Activated CD4-positive, alpha-beta memory T cell treated with anti-CD3 and anti-CD28 coated beads for 36 hours (primary cell): ENCODE data around the gene DPH6. TPM values are rescaled to one million over a fixed set of nuclear protein-coding genes. Genes with fewer than 3 reads are reported as not detected.
"Not testable (repeated sequence)": the region's sequence is repeated elsewhere in the genome, so short reads cannot be mapped to it uniquely, and the experiment has no call there.

Experiments
- CTCF ChIA-PET: fragments of 350-600 bp; sonication (Branson Sonifier 250); formaldehyde crosslinking; loops from one replicate; lab custom pipeline; 2021; ENCODE audit warnings: antibody characterized with exemption, inconsistent platforms; lab: Charles Lee
- POLR2A ChIA-PET: fragments of 350-600 bp; sonication (Branson Sonifier 250); formaldehyde crosslinking; loops from one replicate; lab custom pipeline; 2021; ENCODE audit warnings: antibody characterized with exemption; lab: Charles Lee
- DNase-seq: peaks from one replicate; pipeline ENCODE4 v3.0.0-alpha.2; 2020
- H3K27ac Mint-ChIP-seq: one replicate; pipeline ENCODE4 v1.8.0; 2021; ENCODE audit warnings: mixed read lengths
- H3K27me3 Mint-ChIP-seq: one replicate; pipeline ENCODE4 v1.8.0; 2021; ENCODE audit warnings: mixed read lengths
- H3K36me3 Mint-ChIP-seq: one replicate; pipeline ENCODE4 v1.8.0; 2021; ENCODE audit warnings: mixed read lengths
- H3K4me1 Mint-ChIP-seq: one replicate; pipeline ENCODE4 v1.8.0; 2021; ENCODE audit warnings: low read depth, mixed read lengths
- H3K4me3 Mint-ChIP-seq: one replicate; pipeline ENCODE4 v1.8.0; 2021; ENCODE audit warnings: mild to moderate bottlenecking, mixed read lengths
- H3K9me3 Mint-ChIP-seq: one replicate; pipeline ENCODE4 v1.8.0; 2021; ENCODE audit warnings: mixed read lengths
- intact Hi-C: fragments of 100-400 bp; cut with micrococcal nuclease; formaldehyde crosslinking; loops from one replicate; pipeline ENCODE4 v1.15.1; 2023
- total RNA-seq, 2 experiments: library from RNA; stranded (reverse); gene quantifications; one replicate each; pipeline ENCODE4 v1.2.3, GENCODE V29; 2021

Gene DPH6
- total RNA-seq = 10 to 100 TPM; 14.3 to 15.9 TPM

- Mint-ChIP-seq H3K4me3 (peak within 1 kb of the TSS; percentile 94), H3K4me1 (peaks cover 18% of the 10 kb centered on the region)
- CTCF ChIA-PET = interaction anchor here (0.6 kb wide), 1 partner anchor 307 kb away, joined by 3 read pairs; no protein-coding TSS in a partner anchor
Observed at GRCh38 chr15:35545824-35546510, at the start of gene DPH6. DPH6 (minus strand) TSS chr15:35546165; CDS start chr15:35546141, 24 bp downstream.

GRCh38 chr15:35595656-35596055 is 49.7 kb upstream of the DPH6 start:
- intact Hi-C loops = no loop called here
- no peaks in the 10 kb centered on the region for H3K4me1 Mint-ChIP-seq
- H3K27me3 Mint-ChIP-seq = peaks cover 6% of the 10 kb centered on the region
- no peak overlapping the region for H3K4me3 Mint-ChIP-seq
- ChIA-PET POLR2A (no interaction called here), CTCF (no interaction called here)
- peaks cover 3% of the 10 kb centered on the region for H3K36me3 Mint-ChIP-seq
- DNase-seq = no peak
- H3K9me3 Mint-ChIP-seq = peaks cover 5% of the 10 kb centered on the region
- no peak overlapping the region for H3K27ac Mint-ChIP-seq

More at GRCh38 chr15:35545824-35546510, at the start of gene DPH6:
- Mint-ChIP-seq H3K27ac (peak within 1 kb of the TSS; percentile 94), H3K36me3 (no peaks in the 10 kb centered on the region), H3K27me3 (no peaks in the 10 kb centered on the region), H3K9me3 (no peaks in the 10 kb centered on the region)
- POLR2A ChIA-PET = interaction anchor here (0.9 kb wide), 1 partner anchor 9 kb away, joined by 3 read pairs; no protein-coding TSS in a partner anchor
- DNase-seq = peak; percentile 85
- intact Hi-C loops = loop anchor here (1.0 to 10.0 kb wide), 5 partner anchors 111 to 1211 kb away; partner anchors contain the start of genes CDIN1, SLC12A6 and ZNF770

GRCh38 chr15:35591987-35592386 is 46.0 kb upstream of the DPH6 start:
- not testable (repeated sequence) for H3K4me3 Mint-ChIP-seq

GRCh38 chr15:35583863-35584528 is 38.0 kb upstream of the DPH6 start:
- DNase-seq = no peak
- Mint-ChIP-seq H3K27ac (no peak overlapping the region), H3K9me3 (no peaks in the 10 kb centered on the region), H3K27me3 (peaks cover 5% of the 10 kb centered on the region), H3K4me1 (no peaks in the 10 kb centered on the region), H3K36me3 (no peaks in the 10 kb centered on the region), H3K4me3 (no peak overlapping the region)
- ChIA-PET POLR2A (no interaction called here), CTCF (no interaction called here)
- intact Hi-C loops = no loop called here

More at GRCh38 chr15:35591987-35592386, 46.0 kb upstream of the DPH6 start:
- H3K27ac Mint-ChIP-seq, H3K9me3 Mint-ChIP-seq, POLR2A ChIA-PET, CTCF ChIA-PET, DNase-seq, H3K36me3 Mint-ChIP-seq, H3K27me3 Mint-ChIP-seq, intact Hi-C loops, H3K4me1 Mint-ChIP-seq: not testable (repeated sequence)

GRCh38 chr15:35580606-35581005 is 34.6 kb upstream of the DPH6 start:
- POLR2A ChIA-PET = no interaction called here
- CTCF ChIA-PET = no interaction called here
- no peak overlapping the region for H3K4me3 Mint-ChIP-seq
- peaks cover 5% of the 10 kb centered on the region for H3K27me3 Mint-ChIP-seq
- H3K4me1 Mint-ChIP-seq = no peaks in the 10 kb centered on the region
- DNase-seq = no peak
- H3K36me3 Mint-ChIP-seq = no peaks in the 10 kb centered on the region
- intact Hi-C loops = no loop called here
- no peak overlapping the region for H3K27ac Mint-ChIP-seq
- no peaks in the 10 kb centered on the region for H3K9me3 Mint-ChIP-seq

- H3K27me3 Mint-ChIP-seq = peaks cover 4% of the 10 kb centered on the region
- no peak overlapping the region for H3K27ac Mint-ChIP-seq
- no peak overlapping the region for H3K4me3 Mint-ChIP-seq
- ChIA-PET CTCF (no interaction called here), POLR2A (no interaction called here)
- no peak for DNase-seq
- no peaks in the 10 kb centered on the region for H3K4me1 Mint-ChIP-seq
- no peaks in the 10 kb centered on the region for H3K36me3 Mint-ChIP-seq
- intact Hi-C loops = no loop called here
- H3K9me3 Mint-ChIP-seq = no peaks in the 10 kb centered on the region
Observed at GRCh38 chr15:35567392-35567791, 21.4 kb upstream of the DPH6 start.

GRCh38 chr15:35566991-35567390 is 21.0 kb upstream of the DPH6 start:
- Mint-ChIP-seq H3K9me3 (no peaks in the 10 kb centered on the region), H3K27me3 (peaks cover 2% of the 10 kb centered on the region), H3K4me1 (no peaks in the 10 kb centered on the region), H3K27ac (no peak overlapping the region), H3K36me3 (no peaks in the 10 kb centered on the region), H3K4me3 (no peak overlapping the region)
- no peak for DNase-seq
- ChIA-PET CTCF (no interaction called here), POLR2A (no interaction called here)
- intact Hi-C loops = no loop called here

- Mint-ChIP-seq H3K4me3 (no peak overlapping the region), H3K27me3 (peaks cover 2% of the 10 kb centered on the region), H3K4me1 (no peaks in the 10 kb centered on the region), H3K27ac (no peak overlapping the region), H3K36me3 (no peaks in the 10 kb centered on the region), H3K9me3 (no peaks in the 10 kb centered on the region)
- POLR2A ChIA-PET = no interaction called here
- no peak for DNase-seq
- CTCF ChIA-PET = no interaction called here
- intact Hi-C loops = no loop called here
Observed at GRCh38 chr15:35565901-35566300, 19.9 kb upstream of the DPH6 start.

- intact Hi-C loops = no loop called here
- CTCF ChIA-PET = no interaction called here
- no peaks in the 10 kb centered on the region for H3K27me3 Mint-ChIP-seq
Observed at GRCh38 chr15:35562641-35563040, 16.7 kb upstream of the DPH6 start.

GRCh38 chr15:35561308-35561707 is 15.3 kb upstream of the DPH6 start:
- no peaks in the 10 kb centered on the region for H3K9me3 Mint-ChIP-seq
- POLR2A ChIA-PET = no interaction called here
- peaks cover 4% of the 10 kb centered on the region for H3K4me1 Mint-ChIP-seq
- no peaks in the 10 kb centered on the region for H3K36me3 Mint-ChIP-seq
- H3K4me3 Mint-ChIP-seq = no peak overlapping the region
- H3K27ac Mint-ChIP-seq = no peak overlapping the region
- DNase-seq = no peak
- intact Hi-C loops = no loop called here
- H3K27me3 Mint-ChIP-seq = no peaks in the 10 kb centered on the region
- CTCF ChIA-PET = no interaction called here

More at GRCh38 chr15:35562641-35563040, 16.7 kb upstream of the DPH6 start:
- POLR2A ChIA-PET = no interaction called here
- Mint-ChIP-seq H3K4me3 (no peak overlapping the region), H3K36me3 (no peaks in the 10 kb centered on the region), H3K4me1 (no peaks in the 10 kb centered on the region), H3K27ac (no peak overlapping the region), H3K9me3 (no peaks in the 10 kb centered on the region)
- no peak for DNase-seq

GRCh38 chr15:35560870-35561269 is 14.9 kb upstream of the DPH6 start:
- no peaks in the 10 kb centered on the region for H3K36me3 Mint-ChIP-seq
- DNase-seq = no peak
- no peaks in the 10 kb centered on the region for H3K9me3 Mint-ChIP-seq
- H3K27me3 Mint-ChIP-seq = no peaks in the 10 kb centered on the region
- intact Hi-C loops = no loop called here
- ChIA-PET CTCF (no interaction called here), POLR2A (no interaction called here)
- no peak overlapping the region for H3K4me3 Mint-ChIP-seq
- H3K4me1 Mint-ChIP-seq = peaks cover 4% of the 10 kb centered on the region
- no peak overlapping the region for H3K27ac Mint-ChIP-seq

GRCh38 chr15:35560258-35560657 is 14.3 kb upstream of the DPH6 start:
- no peaks in the 10 kb centered on the region for H3K36me3 Mint-ChIP-seq
- H3K9me3 Mint-ChIP-seq = no peaks in the 10 kb centered on the region
- no peak overlapping the region for H3K27ac Mint-ChIP-seq
- H3K4me1 Mint-ChIP-seq = peaks cover 4% of the 10 kb centered on the region
- ChIA-PET POLR2A (no interaction called here), CTCF (no interaction called here)
- intact Hi-C loops = no loop called here
- H3K4me3 Mint-ChIP-seq = no peak overlapping the region
- no peak for DNase-seq
- no peaks in the 10 kb centered on the region for H3K27me3 Mint-ChIP-seq
